Mammary epithelial cell (primary cell): ENCODE data around the gene KDM5B.
A peak's percentile ranks its signal among the peaks of the same experiment; 100 is the strongest.

Experiments
- CTCF ChIP-seq, 2 donors: IDR thresholded peaks in 1 of 2; conservative IDR thresholded peaks in 1 of 2; 2 replicates each; pipeline ENCODE4 v1.5.1; 2011 to 2012; ENCODE audit warnings: inconsistent platforms in 2 of 2, low read length in 2 of 2, mild to moderate bottlenecking in 2 of 2, control low read depth in 1 of 2, low read depth in 1 of 2; ENCODE audit not compliant: insufficient read depth in 1 of 2; ENCODE audit errors: extremely low read depth in 1 of 2
- EZH2 ChIP-seq: IDR thresholded peaks from 2 replicates; pipeline ENCODE4 v1.6.1; 2012; ENCODE audit warnings: low read length, inconsistent platforms, borderline replicate concordance

- TF ChIP-seq CTCF (conservative IDR thresholded peaks at IDR 0.05 in 1 of 2, IDR thresholded peaks at IDR 0.05 in 1 of 2; ENCODE audit: extremely low read depth in 1 of 2, insufficient read depth in 1 of 2, low read depth in 1 of 2, low read length in 2 of 2) (peak; percentile 59 to 77), EZH2 (no peak)
Observed at GRCh38 chr1:202852163-202852904, 44.1 kb upstream of the KDM5B start.
